ENCODE results near the gene TBC1D22A.

TBC1D22A gene

GRCh38 chr22:46996595-46997310 is 234.3 kb downstream of the TBC1D22A start:
- TF ChIP-seq CTCF (IDR thresholded peaks at IDR 0.05; ENCODE audit: low read depth, low read length) = no peak
- H3K4me3 ChIP-seq (ENCODE audit: low read depth, low read length) = no peak overlapping the region

- no peak overlapping the region for H3K4me3 ChIP-seq (ENCODE audit: low read depth, low read length)
These were observed 235.0 kb downstream of the TBC1D22A start for GRCh38 chr22:46997311-46997970.

GRCh38 chr22:46998331-46998730 is 235.9 kb downstream of the TBC1D22A start:
- H3K4me3 ChIP-seq (ENCODE audit: low read depth, low read length) = no peak overlapping the region
- no peak for TF ChIP-seq CTCF (IDR thresholded peaks at IDR 0.05; ENCODE audit: low read depth, low read length)

More at GRCh38 chr22:46997311-46997970, 235.0 kb downstream of the TBC1D22A start:
- no peak for TF ChIP-seq CTCF (IDR thresholded peaks at IDR 0.05; ENCODE audit: low read depth, low read length)

GRCh38 chr22:47000256-47000655 is 237.8 kb downstream of the TBC1D22A start:
- no peak overlapping the region for H3K4me3 ChIP-seq (ENCODE audit: low read depth, low read length)

GRCh38 chr22:47000888-47001287 is 238.4 kb downstream of the TBC1D22A start:
- no peak for TF ChIP-seq CTCF (IDR thresholded peaks at IDR 0.05; ENCODE audit: low read depth, low read length)
- H3K4me3 ChIP-seq (ENCODE audit: low read depth, low read length) = no peak overlapping the region

More at GRCh38 chr22:47000256-47000655, 237.8 kb downstream of the TBC1D22A start:
- TF ChIP-seq CTCF (IDR thresholded peaks at IDR 0.05; ENCODE audit: low read depth, low read length) = no peak

GRCh38 chr22:47001288-47001687 is 238.8 kb downstream of the TBC1D22A start:
- H3K4me3 ChIP-seq (ENCODE audit: low read depth, low read length) = no peak overlapping the region
- no peak for TF ChIP-seq CTCF (IDR thresholded peaks at IDR 0.05; ENCODE audit: low read depth, low read length)

- H3K4me3 ChIP-seq (ENCODE audit: low read depth, low read length) = no peak overlapping the region
- TF ChIP-seq CTCF (IDR thresholded peaks at IDR 0.05; ENCODE audit: low read depth, low read length) = no peak
These were observed 240.2 kb downstream of the TBC1D22A start for GRCh38 chr22:47002692-47003091.

Data from WI38 (cell line).